KMS-11 (cell line): Measurements from ENCODE around the gene DFFA.

ENCODE experiments used
- H2AFZ ChIP-seq: fragments of 200-600 bp; sonication (generic); 2 replicates; pipeline ENCODE4 v1.6.1; 2016; ENCODE audit warnings: antibody characterized with exemption, mixed run types, low read depth
- H3K27ac ChIP-seq: fragments of 200-600 bp; sonication (generic); 2 replicates; pipeline ENCODE4 v1.6.1; 2016; ENCODE audit warnings: mild to moderate bottlenecking, mixed run types
- H3K27me3 ChIP-seq: fragments of 200-600 bp; sonication (generic); 2 replicates; pipeline ENCODE4 v1.6.1; 2017; ENCODE audit warnings: mild to moderate bottlenecking, low read depth, mixed run types, moderate library complexity; ENCODE audit not compliant: insufficient read depth
- H3K36me3 ChIP-seq: fragments of 200-600 bp; sonication (generic); 2 replicates; pipeline ENCODE4 v1.6.1; 2017; ENCODE audit warnings: mild to moderate bottlenecking, mixed run types; ENCODE audit not compliant: insufficient read depth
- H3K4me1 ChIP-seq: fragments of 200-600 bp; sonication (generic); 2 replicates; pipeline ENCODE4 v1.6.1; 2016; ENCODE audit warnings: mild to moderate bottlenecking, low read depth, mixed run types; ENCODE audit not compliant: poor library complexity, severe bottlenecking
- H3K4me2 ChIP-seq: fragments of 200-600 bp; sonication (generic); 2 replicates; pipeline ENCODE4 v1.7.0; 2016; ENCODE audit warnings: mild to moderate bottlenecking, mixed run types
- H3K4me3 ChIP-seq: fragments of 200-600 bp; sonication (generic); IDR thresholded peaks from 2 replicates; pipeline ENCODE4 v1.6.1; 2017; ENCODE audit warnings: low read depth, low read length, mixed read lengths; ENCODE audit not compliant: insufficient read depth
- H3K79me2 ChIP-seq: fragments of 200-600 bp; sonication (generic); 2 replicates; pipeline ENCODE4 v1.6.1; 2016; ENCODE audit warnings: low read depth, mixed run types; ENCODE audit not compliant: insufficient read depth
- H3K9ac ChIP-seq: fragments of 200-600 bp; sonication (generic); 2 replicates; pipeline ENCODE4 v1.6.1; 2016; ENCODE audit warnings: mild to moderate bottlenecking, mixed run types
- H4K20me1 ChIP-seq: fragments of 200-600 bp; sonication (generic); 2 replicates; pipeline ENCODE4 v1.6.1; 2016; ENCODE audit warnings: mild to moderate bottlenecking, mixed run types; ENCODE audit not compliant: insufficient read depth
- CTCF ChIP-seq: fragments of 200-600 bp; sonication (generic); conservative IDR thresholded peaks from 2 replicates; pipeline ENCODE4 v1.6.1; 2017; ENCODE audit warnings: low read depth, mild to moderate bottlenecking, antibody characterized with exemption, low read length, moderate library complexity, mixed read lengths

DFFA gene

GRCh38 chr1:10510520-10511493 lies 38.5 kb upstream of the DFFA start:
- no peak for TF ChIP-seq CTCF
- no peak overlapping the region for H3K27ac ChIP-seq
- H3K4me1 ChIP-seq, result no peaks in the 10 kb centered on the region
- no peak overlapping the region for H3K4me2 ChIP-seq
- no peaks in the 10 kb centered on the region for H3K27me3 ChIP-seq
- H3K4me3 ChIP-seq, result no peak overlapping the region
- no peak overlapping the region for H3K9ac ChIP-seq
- H3K79me2 ChIP-seq, result no peaks in the 10 kb centered on the region; the same call in 1 of the 2 replicates
- no peaks in the 10 kb centered on the region for H4K20me1 ChIP-seq
- no peaks in the 10 kb centered on the region; the same call in 1 of the 2 replicates for H3K36me3 ChIP-seq
- H2AFZ ChIP-seq, result no peak overlapping the region

GRCh38 chr1:10509809-10510509 lies 37.6 kb upstream of the DFFA start:
- H3K9ac ChIP-seq, result no peak overlapping the region
- H3K36me3 ChIP-seq, result no peaks in the 10 kb centered on the region; the same call in 1 of the 2 replicates
- no peaks in the 10 kb centered on the region; the same call in 1 of the 2 replicates for H3K79me2 ChIP-seq
- H3K4me3 ChIP-seq, result no peak overlapping the region
- H4K20me1 ChIP-seq, result no peaks in the 10 kb centered on the region
- no peak overlapping the region for H3K4me2 ChIP-seq
- no peak overlapping the region for H3K27ac ChIP-seq
- H3K27me3 ChIP-seq, result no peaks in the 10 kb centered on the region
- TF ChIP-seq CTCF, result no peak
- H2AFZ ChIP-seq, result no peak overlapping the region
- H3K4me1 ChIP-seq, result no peaks in the 10 kb centered on the region

- Histone ChIP-seq H3K4me3 (no peak overlapping the region), H3K27ac (no peak overlapping the region), H2AFZ (no peak overlapping the region), H3K4me2 (no peak overlapping the region), H3K27me3 (no peaks in the 10 kb centered on the region), H4K20me1 (no peaks in the 10 kb centered on the region), H3K36me3 (no peaks in the 10 kb centered on the region; the same call in 1 of the 2 replicates), H3K79me2 (no peaks in the 10 kb centered on the region; the same call in 1 of the 2 replicates), H3K9ac (no peak overlapping the region), H3K4me1 (no peaks in the 10 kb centered on the region)
- no peak for TF ChIP-seq CTCF
These were observed 36.2 kb upstream of the DFFA start for GRCh38 chr1:10508511-10508951.

- H3K79me2 ChIP-seq, result no peaks in the 10 kb centered on the region; the same call in 1 of the 2 replicates
- H3K4me3 ChIP-seq, result no peak overlapping the region
- H3K9ac ChIP-seq, result no peak overlapping the region
- H4K20me1 ChIP-seq, result no peaks in the 10 kb centered on the region
- H3K36me3 ChIP-seq, result no peaks in the 10 kb centered on the region; the same call in 1 of the 2 replicates
- H3K4me2 ChIP-seq, result no peak overlapping the region
- no peak overlapping the region for H2AFZ ChIP-seq
- no peaks in the 10 kb centered on the region for H3K27me3 ChIP-seq
- no peaks in the 10 kb centered on the region for H3K4me1 ChIP-seq
- H3K27ac ChIP-seq, result no peak overlapping the region
- TF ChIP-seq CTCF, result peak; percentile 86
These were observed 35.0 kb upstream of the DFFA start for GRCh38 chr1:10507111-10507879.
